ENCODE measurements around the gene MAPKBP1.

Gene MAPKBP1

GRCh38 chr15:41782371-41783282 lies 8.3 kb downstream of the MAPKBP1 start:
- DNase-seq, result no peak

- no peak for DNase-seq
Observed at GRCh38 chr15:41783296-41783695, 9.0 kb downstream of the MAPKBP1 start.

GRCh38 chr15:41788262-41788661 lies 14.0 kb downstream of the MAPKBP1 start:
- DNase-seq, result no peak

DNA sequence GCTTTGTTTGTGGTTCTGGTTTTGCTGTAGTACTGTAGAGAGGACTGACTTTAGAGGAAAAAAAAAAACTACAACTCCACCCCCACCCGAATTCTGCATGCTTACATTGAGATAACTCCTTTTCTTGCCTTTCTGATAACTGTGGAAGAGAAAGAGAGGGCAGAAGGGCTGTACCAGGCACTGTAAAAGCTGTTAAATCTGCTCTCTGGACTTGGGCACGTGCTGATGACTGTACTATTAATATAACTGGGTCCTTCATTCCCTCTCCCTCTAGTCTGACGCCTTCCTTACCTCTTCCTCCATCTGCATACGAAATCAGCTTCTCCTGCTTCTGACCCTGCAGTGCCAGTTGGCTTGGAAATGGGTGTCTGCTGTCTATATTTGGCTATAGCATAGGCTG lies 15.0 kb downstream of the MAPKBP1 start:
- no peak for DNase-seq

DNA sequence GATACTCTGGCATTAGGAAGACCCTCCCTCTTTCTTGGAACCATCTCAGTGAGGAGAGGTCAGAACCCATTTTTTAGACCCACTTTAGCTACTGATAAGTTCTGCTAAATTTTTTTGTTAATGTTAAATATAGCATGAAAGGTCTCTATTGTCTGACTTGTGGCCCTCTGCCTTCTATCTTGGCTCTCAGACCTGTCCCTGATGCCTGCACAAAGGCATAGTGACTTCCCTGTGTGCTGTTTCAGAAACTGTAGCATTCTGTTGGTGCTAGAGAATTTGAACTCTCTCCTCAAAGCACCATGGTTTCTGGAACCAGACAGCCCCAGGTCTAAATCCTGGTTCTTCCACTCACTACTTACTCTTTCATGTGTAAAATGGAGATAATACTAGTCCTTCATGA lies 15.4 kb downstream of the MAPKBP1 start:
- no peak for DNase-seq

DNA sequence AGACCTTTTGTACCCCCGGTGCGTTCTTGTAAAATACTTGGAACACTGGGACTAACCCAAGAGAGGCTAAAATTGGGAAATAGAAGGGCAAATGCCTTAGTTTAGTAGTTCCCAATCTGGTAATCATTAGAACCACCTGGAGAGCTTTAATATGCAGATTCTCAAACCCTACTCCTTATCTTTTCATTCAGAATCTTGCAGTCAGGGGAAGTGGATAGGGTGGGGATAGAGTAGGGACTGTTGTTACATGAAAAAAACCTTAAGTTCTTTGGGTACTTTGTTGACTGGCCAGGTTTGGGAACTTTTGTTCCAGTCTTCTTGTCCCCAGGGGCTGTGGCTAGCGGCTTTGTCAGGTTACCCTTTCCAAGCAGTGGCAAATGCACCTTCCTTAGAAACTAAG lies 15.9 kb downstream of the MAPKBP1 start:
- DNase-seq, result no peak

GRCh38 chr15:41790756-41791546 lies 16.7 kb downstream of the MAPKBP1 start:
- peak; percentile 80 for DNase-seq

- DNase-seq, result no peak
Observed at GRCh38 chr15:41791547-41791937, 17.3 kb downstream of the MAPKBP1 start.

GRCh38 chr15:41792000-41792637 lies 17.8 kb downstream of the MAPKBP1 start:
- no peak for DNase-seq

DNA sequence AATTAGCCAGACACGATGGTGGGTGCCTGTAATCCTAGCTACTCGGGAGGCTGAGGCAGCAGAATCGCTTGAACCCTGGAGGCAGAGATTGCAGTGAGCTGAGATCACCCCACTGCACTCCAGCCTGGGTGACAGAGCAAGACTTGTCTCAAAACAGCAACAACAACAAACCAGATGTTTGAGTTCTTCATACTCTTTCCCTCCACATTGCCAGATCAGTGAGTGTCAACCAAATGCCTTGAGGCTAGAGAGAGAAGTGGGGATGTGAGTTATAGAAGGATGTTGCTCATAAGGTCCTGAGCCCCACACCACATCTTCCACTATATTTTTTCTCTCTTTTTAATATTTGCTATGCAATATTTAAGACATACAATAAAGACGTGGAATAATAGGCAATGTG lies 19.8 kb downstream of the MAPKBP1 start:
- peak; percentile 56 for DNase-seq

- DNase-seq, result peak; percentile 57
Observed at GRCh38 chr15:41795996-41796856, 21.9 kb downstream of the MAPKBP1 start.

GRCh38 chr15:41797201-41797944 lies 23.1 kb downstream of the MAPKBP1 start:
- no peak for DNase-seq

GRCh38 chr15:41798607-41799487 lies 24.6 kb downstream of the MAPKBP1 start:
- no peak for DNase-seq

GRCh38 chr15:41799488-41799805 lies 25.2 kb downstream of the MAPKBP1 start:
- no peak for DNase-seq

DNA sequence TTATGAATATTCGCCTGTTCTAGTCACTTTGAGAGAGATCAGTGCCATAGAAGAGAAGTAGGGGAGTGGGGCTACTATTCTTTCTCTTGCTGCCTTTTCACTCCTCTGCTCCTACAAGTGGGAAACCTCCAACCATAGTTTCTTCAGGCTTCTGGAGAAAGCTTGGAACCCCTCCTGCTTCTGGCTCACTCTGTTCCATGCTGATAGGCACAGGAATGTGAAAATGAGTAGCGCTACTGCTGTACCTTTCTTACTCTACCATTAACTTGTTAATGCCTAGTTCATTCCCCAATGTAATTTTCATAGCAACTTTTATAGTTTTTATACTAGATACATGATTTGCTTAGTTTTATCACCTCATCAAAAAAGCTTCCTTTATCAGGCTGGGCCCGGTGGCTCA lies 26.9 kb downstream of the MAPKBP1 start:
- no peak for DNase-seq

GRCh38 chr15:41801850-41802455 lies 27.7 kb downstream of the MAPKBP1 start:
- DNase-seq, result peak; percentile 46

- DNase-seq, result no peak
Observed at GRCh38 chr15:41804361-41804760, 30.1 kb downstream of the MAPKBP1 start.

DNA sequence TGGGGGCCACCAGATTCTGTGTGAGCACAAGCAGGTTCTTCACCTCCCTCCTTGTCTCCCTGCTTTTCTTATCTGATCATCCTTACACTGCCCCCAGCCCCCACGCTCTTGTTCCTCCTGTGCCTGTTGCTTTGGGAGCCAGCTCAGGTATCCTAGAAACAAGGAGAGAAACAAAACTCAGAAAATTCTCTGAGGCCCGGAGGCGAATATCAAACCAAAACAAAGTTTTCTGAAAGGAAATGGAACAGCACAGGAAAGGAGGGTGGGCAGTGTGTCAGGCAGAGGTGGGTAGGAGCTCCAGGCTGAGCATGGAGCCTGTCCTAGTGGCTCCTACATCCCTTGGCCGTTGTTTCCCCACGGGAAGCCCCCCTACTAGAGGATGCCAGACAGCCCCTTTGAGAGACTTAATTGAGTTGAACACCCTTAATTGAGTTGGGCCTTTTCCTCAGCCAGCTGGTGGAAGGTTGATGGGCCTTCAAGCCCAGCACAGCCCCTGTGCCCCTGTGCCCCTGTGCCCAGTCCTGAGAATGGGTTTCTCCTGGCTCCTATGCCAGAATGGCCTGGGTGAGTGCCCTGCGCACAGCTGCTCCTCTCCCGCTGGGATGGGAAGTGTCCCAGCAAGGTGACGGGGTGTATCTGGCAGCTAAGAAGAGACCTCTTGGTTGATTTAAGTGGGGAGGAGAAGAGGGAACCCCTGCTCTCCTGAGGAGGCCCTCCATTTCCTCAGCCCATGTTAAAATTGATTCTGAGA lies 30.8 kb downstream of the MAPKBP1 start:
- DNase-seq, result no peak

GRCh38 chr15:41805711-41806110 lies 31.4 kb downstream of the MAPKBP1 start:
- DNase-seq, result no peak
